CD14-positive monocyte (primary cell): ENCODE data around the gene MMP15. TPM values are rescaled to one million over a fixed set of nuclear protein-coding genes. Genes with fewer than 3 reads are reported as not detected.

ENCODE experiments used
- DNase-seq, 3 donors: peaks; one replicate each; pipeline ENCODE4 v3.0.0-alpha.2; 2011 to 2022
- H2AFZ ChIP-seq: 2 replicates; pipeline ENCODE4 v1.6.0; 2012; ENCODE audit warnings: mild to moderate bottlenecking, low read depth, low read length, inconsistent platforms; ENCODE audit not compliant: insufficient read depth, poor library complexity, severe bottlenecking
- H3K27ac ChIP-seq, 2 donors: 1 replicate in 1 of 2; 2 replicates in 1 of 2; pipeline ENCODE4 v1.5.1; 2012 to 2013; ENCODE audit warnings: low read length in 2 of 2, control low read depth in 1 of 2, inconsistent platforms in 1 of 2, low read depth in 1 of 2, mild to moderate bottlenecking in 1 of 2
- H3K27me3 ChIP-seq, 2 donors: one replicate each; pipeline versions ENCODE4 v1.6.0 to v1.6.1; 2011 to 2013; ENCODE audit warnings: low read length in 2 of 2; ENCODE audit not compliant: control insufficient read depth in 2 of 2, insufficient read depth in 2 of 2
- H3K36me3 ChIP-seq, 2 donors: replicated peaks in 1 of 2; 1 replicate in 1 of 2; 2 replicates in 1 of 2; pipeline versions ENCODE4 v1.5.1 to v1.6.1; 2012 to 2013; ENCODE audit warnings: low read length in 2 of 2, control low read depth in 1 of 2, inconsistent platforms in 1 of 2, mild to moderate bottlenecking in 1 of 2; ENCODE audit not compliant: insufficient read depth in 2 of 2, control insufficient read depth in 1 of 2
- H3K4me1 ChIP-seq, 2 donors: 1 replicate in 1 of 2; 2 replicates in 1 of 2; pipeline versions ENCODE4 v1.5.1 to v1.6.1; 2012 to 2013; ENCODE audit warnings: low read length in 2 of 2, control low read depth in 1 of 2, inconsistent platforms in 1 of 2, mild to moderate bottlenecking in 1 of 2, moderate library complexity in 1 of 2; ENCODE audit not compliant: insufficient read depth in 2 of 2, control insufficient read depth in 1 of 2
- H3K4me2 ChIP-seq: replicated peaks from 2 replicates; pipeline ENCODE3; 2012; ENCODE audit warnings: low read length, moderate library complexity, mild to moderate bottlenecking; ENCODE audit not compliant: poor library complexity, severe bottlenecking; ENCODE audit errors: extremely low read depth
- H3K4me3 ChIP-seq, 3 experiments: fragments of 200-600 bp in 1 of 3; sonication (generic) in 1 of 3; replicated peaks in 1 of 3; 1 replicate in 2 of 3; 2 replicates in 1 of 3; pipeline ENCODE4 v1.5.1; 2011 to 2013; ENCODE audit warnings: low read length in 3 of 3, mild to moderate bottlenecking in 3 of 3, control low read depth in 2 of 3, low read depth in 2 of 3, inconsistent platforms in 1 of 3, moderate library complexity in 1 of 3
- H3K79me2 ChIP-seq: 2 replicates; pipeline ENCODE4 v1.6.0; 2012; ENCODE audit warnings: mild to moderate bottlenecking, control low read depth, inconsistent platforms, low read length, moderate library complexity; ENCODE audit not compliant: insufficient read depth
- H3K9ac ChIP-seq: 2 replicates; pipeline ENCODE4 v1.6.0; 2017; ENCODE audit warnings: low read length, mild to moderate bottlenecking; ENCODE audit not compliant: insufficient read depth, poor library complexity, severe bottlenecking
- H3K9me3 ChIP-seq, 2 donors: replicated peaks in 1 of 2; 1 replicate in 1 of 2; 2 replicates in 1 of 2; pipeline versions ENCODE4 v1.5.1 to v1.6.1; 2012 to 2013; ENCODE audit warnings: low read length in 2 of 2, control low read depth in 1 of 2; ENCODE audit not compliant: control insufficient read depth in 1 of 2, insufficient read depth in 1 of 2
- H4K20me1 ChIP-seq: 2 replicates; pipeline ENCODE4 v1.6.0; 2012; ENCODE audit warnings: mild to moderate bottlenecking, low read length, control low read depth, moderate library complexity; ENCODE audit not compliant: insufficient read depth
- H3K27ac Mint-ChIP-seq, 7 donors: one replicate each; pipeline ENCODE4 v1.8.0; 2020; ENCODE audit warnings: mild to moderate bottlenecking in 7 of 7, mixed read lengths in 7 of 7, moderate library complexity in 6 of 7, inconsistent platforms in 2 of 7
- H3K27me3 Mint-ChIP-seq, 3 donors: one replicate each; pipeline ENCODE4 v1.8.0; 2021 to 2022; ENCODE audit warnings: low read depth in 3 of 3, mild to moderate bottlenecking in 3 of 3, mixed read lengths in 3 of 3, moderate library complexity in 3 of 3, inconsistent platforms in 1 of 3
- H3K36me3 Mint-ChIP-seq, 2 donors: one replicate each; pipeline ENCODE4 v1.8.0; 2020; ENCODE audit warnings: mixed read lengths in 2 of 2, inconsistent platforms in 1 of 2, mild to moderate bottlenecking in 1 of 2
- H3K4me1 Mint-ChIP-seq: one replicate; pipeline ENCODE4 v1.8.0; 2020; ENCODE audit warnings: mild to moderate bottlenecking, mixed read lengths
- H3K4me3 Mint-ChIP-seq, 2 donors: one replicate each; pipeline ENCODE4 v1.8.0; 2020; ENCODE audit warnings: mild to moderate bottlenecking in 2 of 2, mixed read lengths in 2 of 2, moderate library complexity in 1 of 2
- H3K9me3 Mint-ChIP-seq, 7 donors: one replicate each; pipeline ENCODE4 v1.8.0; 2020 to 2022; ENCODE audit warnings: mixed read lengths in 7 of 7, mild to moderate bottlenecking in 6 of 7, moderate library complexity in 6 of 7, inconsistent platforms in 2 of 7
- WGBS: methylation state at CpG from one replicate; pipeline ENCODE4 v1.1.5; 2013; ENCODE audit warnings: missing lambda C conversion rate; ENCODE audit not compliant: insufficient coverage; 5-methylcytosine and 5-hydroxymethylcytosine counted together
- intact Hi-C, 2 donors: fragments of 100-400 bp; cut with micrococcal nuclease; formaldehyde crosslinking; loops; one replicate each; pipeline versions ENCODE4 v1.15.0 to v1.15.1; 2023
- polyA plus RNA-seq, 3 donors: library from polyadenylated mRNA; depleted of rRNA in 1 of 3; unstranded in 2 of 3; stranded (reverse) in 1 of 3; fragments of 300-500 nt in 2 of 3; fragments of >200 nt in 1 of 3; fragmentation: Illumina TruSeq in 2 of 3; gene quantifications; 1 replicate in 2 of 3; 2 replicates in 1 of 3; pipeline ENCODE4 v1.2.3, GENCODE V29; 2012 to 2021
- TF ChIP-seq, protein P1 (sequence below): fragments of 200-600 bp; IDR thresholded peaks from one replicate; pipeline ENCODE4 v1.8.0; 2022; ENCODE audit warnings: antibody characterized with exemption, mild to moderate bottlenecking

MMP15 gene
- polyA plus RNA-seq, 3 donors: not detected

DNA sequence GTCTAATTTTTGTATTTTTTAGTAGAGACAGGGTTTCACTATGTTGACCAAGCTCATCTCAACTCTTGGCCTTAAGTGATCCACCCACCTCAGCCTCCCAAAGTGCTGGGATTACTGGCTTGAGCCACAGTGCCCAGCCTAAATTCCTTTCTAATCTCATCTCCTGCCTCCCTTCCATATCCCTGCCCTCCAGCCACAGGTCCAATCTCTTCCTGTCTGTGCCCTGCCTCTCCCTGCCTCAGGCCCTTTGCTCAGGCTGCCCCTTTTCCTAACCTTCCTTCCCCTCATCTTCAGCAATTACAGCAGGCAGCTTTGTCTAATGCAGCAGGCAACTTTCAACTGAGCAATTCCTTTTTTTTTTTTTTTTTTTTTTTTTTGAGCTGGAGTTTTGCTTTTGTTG is 56.8 kb downstream of the MMP15 start:
- Histone ChIP-seq H4K20me1 (no peaks in the 10 kb centered on the region), H3K4me2 (no peak overlapping the region), H3K9me3 (no peaks in the 10 kb centered on the region), H3K79me2 (no peaks in the 10 kb centered on the region), H3K27me3 (no peaks in the 10 kb centered on the region), H2AFZ (no peak overlapping the region), H3K9ac (no peak overlapping the region), H3K27ac (no peak overlapping the region), H3K4me3 (no peak overlapping the region), H3K4me1 (no peaks in the 10 kb centered on the region), H3K36me3 (no peaks in the 10 kb centered on the region)
- Mint-ChIP-seq H3K36me3 (no peaks in the 10 kb centered on the region), H3K4me1 (no peaks in the 10 kb centered on the region), H3K27me3 (peaks cover 0 to 8% (median 3%) of the 10 kb centered on the region in 3 donors), H3K27ac (peak overlapping the region in 1 of 7 donors; percentile 50), H3K9me3 (peaks cover 0 to 3% (median 0%) of the 10 kb centered on the region in 7 donors), H3K4me3 (no peak overlapping the region)
- intact Hi-C loops: no loop called here
- TF ChIP-seq, protein P1, sequence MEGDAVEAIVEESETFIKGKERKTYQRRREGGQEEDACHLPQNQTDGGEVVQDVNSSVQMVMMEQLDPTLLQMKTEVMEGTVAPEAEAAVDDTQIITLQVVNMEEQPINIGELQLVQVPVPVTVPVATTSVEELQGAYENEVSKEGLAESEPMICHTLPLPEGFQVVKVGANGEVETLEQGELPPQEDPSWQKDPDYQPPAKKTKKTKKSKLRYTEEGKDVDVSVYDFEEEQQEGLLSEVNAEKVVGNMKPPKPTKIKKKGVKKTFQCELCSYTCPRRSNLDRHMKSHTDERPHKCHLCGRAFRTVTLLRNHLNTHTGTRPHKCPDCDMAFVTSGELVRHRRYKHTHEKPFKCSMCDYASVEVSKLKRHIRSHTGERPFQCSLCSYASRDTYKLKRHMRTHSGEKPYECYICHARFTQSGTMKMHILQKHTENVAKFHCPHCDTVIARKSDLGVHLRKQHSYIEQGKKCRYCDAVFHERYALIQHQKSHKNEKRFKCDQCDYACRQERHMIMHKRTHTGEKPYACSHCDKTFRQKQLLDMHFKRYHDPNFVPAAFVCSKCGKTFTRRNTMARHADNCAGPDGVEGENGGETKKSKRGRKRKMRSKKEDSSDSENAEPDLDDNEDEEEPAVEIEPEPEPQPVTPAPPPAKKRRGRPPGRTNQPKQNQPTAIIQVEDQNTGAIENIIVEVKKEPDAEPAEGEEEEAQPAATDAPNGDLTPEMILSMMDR: no peak
- no peak for DNase-seq

DNA sequence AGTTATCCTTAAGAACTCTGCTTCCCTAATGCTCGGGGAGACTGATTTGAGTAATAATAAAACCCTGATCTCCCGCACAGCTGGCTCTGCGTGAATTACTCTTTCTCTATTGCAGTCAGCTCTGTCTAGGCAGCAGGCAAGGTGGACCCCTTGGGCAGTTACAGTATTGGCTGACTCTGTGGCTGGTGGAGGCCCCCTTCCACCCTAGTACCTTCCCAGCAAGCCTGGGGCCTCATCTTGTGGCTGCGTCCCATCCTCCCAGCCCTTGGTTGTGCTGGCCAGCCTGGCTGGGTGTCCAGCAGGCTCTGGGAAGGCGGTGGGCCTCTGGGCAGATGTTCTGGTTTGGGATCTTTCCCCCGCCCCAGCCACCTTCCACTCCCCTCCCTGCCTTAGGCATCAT is 59.1 kb downstream of the MMP15 start:
- Mint-ChIP-seq H3K4me1 (no peaks in the 10 kb centered on the region), H3K9me3 (peaks cover 0 to 3% (median 0%) of the 10 kb centered on the region in 7 donors), H3K27me3 (peaks cover 0 to 5% (median 3%) of the 10 kb centered on the region in 3 donors), H3K36me3 (no peaks in the 10 kb centered on the region), H3K4me3 (no peak overlapping the region), H3K27ac (no peak overlapping the region)
- H3K4me2 ChIP-seq: no peak overlapping the region
- 100% methylated on average over 4 of the region's 6 CpGs for WGBS
- H3K79me2 ChIP-seq: no peaks in the 10 kb centered on the region
- no peak overlapping the region for H3K4me3 ChIP-seq
- intact Hi-C loops: no loop called here
- H4K20me1 ChIP-seq: no peaks in the 10 kb centered on the region
- no peaks in the 10 kb centered on the region for H3K36me3 ChIP-seq
- TF ChIP-seq, protein P1: no peak
- H3K4me1 ChIP-seq: no peaks in the 10 kb centered on the region
- no peak overlapping the region for H3K9ac ChIP-seq
- no peaks in the 10 kb centered on the region for H3K9me3 ChIP-seq
- no peak for DNase-seq
- H3K27ac ChIP-seq: no peak overlapping the region
- H2AFZ ChIP-seq: no peak overlapping the region
- no peaks in the 10 kb centered on the region for H3K27me3 ChIP-seq
